ENCODE data around the gene GALNT10. TPM values are rescaled to one million over a fixed set of nuclear protein-coding genes. Genes with fewer than 3 reads are reported as not detected.

Gene GALNT10
- total RNA-seq, 1 donor from 2014 or later: 10.2 TPM

GRCh38 chr5:154333016-154333415 lies 142.5 kb downstream of the GALNT10 start:
- Mint-ChIP-seq H3K9me3 (no peaks in the 10 kb centered on the region), H3K4me3 (no peak overlapping the region), H3K36me3 (peaks cover 11% of the 10 kb centered on the region), H3K27me3 (ENCODE audit: insufficient read depth, low read depth) (no peaks in the 10 kb centered on the region), H3K4me1 (peaks cover 15% of the 10 kb centered on the region), H3K27ac (no peak overlapping the region)
- no peak for TF ChIP-seq EZH2phosphoT487 (IDR thresholded peaks at IDR 0.05)
- no peak for TF ChIP-seq EZH2 (IDR thresholded peaks at IDR 0.05)
- no peak for TF ChIP-seq CTCF (IDR thresholded peaks at IDR 0.05)
- no peak overlapping the region for H3K4me3 ChIP-seq
- no peaks in the 10 kb centered on the region for H4K20me1 ChIP-seq (ENCODE audit: low read depth)
- H3K79me2 ChIP-seq (ENCODE audit: low read depth): no peaks in the 10 kb centered on the region
- H3K9ac ChIP-seq: no peak overlapping the region
- no peaks in the 10 kb centered on the region for H3F3A ChIP-seq (ENCODE audit: low read depth)
- no peak for DNase-seq (ENCODE audit: low spot score)
- H3K9me3 ChIP-seq (ENCODE audit: low read depth): no peaks in the 10 kb centered on the region
- no peaks in the 10 kb centered on the region for H3K36me3 ChIP-seq
- H3K4me2 ChIP-seq: no peak overlapping the region
- no peak overlapping the region for H3K27ac ChIP-seq
- no peak overlapping the region for H2AFZ ChIP-seq (replicated peaks)
- H3K4me1 ChIP-seq: peaks cover 6% of the 10 kb centered on the region
- H3K27me3 ChIP-seq: no peaks in the 10 kb centered on the region

GRCh38 chr5:154334406-154335064 lies 144.0 kb downstream of the GALNT10 start:
- Histone ChIP-seq H3F3A (ENCODE audit: low read depth) (no peaks in the 10 kb centered on the region), H3K4me2 (no peak overlapping the region), H3K79me2 (ENCODE audit: low read depth) (no peaks in the 10 kb centered on the region), H4K20me1 (ENCODE audit: low read depth) (no peaks in the 10 kb centered on the region), H2AFZ (replicated peaks) (no peak overlapping the region), H3K27ac (no peak overlapping the region), H3K36me3 (no peaks in the 10 kb centered on the region), H3K4me1 (peaks cover 14% of the 10 kb centered on the region), H3K4me3 (no peak overlapping the region), H3K9ac (no peak overlapping the region), H3K9me3 (ENCODE audit: low read depth) (no peaks in the 10 kb centered on the region), H3K27me3 (no peaks in the 10 kb centered on the region)
- no peaks in the 10 kb centered on the region for H3K27me3 Mint-ChIP-seq (ENCODE audit: insufficient read depth, low read depth)
- no peaks in the 10 kb centered on the region for H3K9me3 Mint-ChIP-seq
- H3K27ac Mint-ChIP-seq: no peak overlapping the region
- DNase-seq (ENCODE audit: low spot score): no peak
- TF ChIP-seq CTCF (IDR thresholded peaks at IDR 0.05) (no peak), EZH2 (IDR thresholded peaks at IDR 0.05) (no peak), EZH2phosphoT487 (IDR thresholded peaks at IDR 0.05) (no peak)
- H3K36me3 Mint-ChIP-seq: peaks cover 14% of the 10 kb centered on the region
- H3K4me1 Mint-ChIP-seq: peaks cover 19% of the 10 kb centered on the region
- no peak overlapping the region for H3K4me3 Mint-ChIP-seq

GRCh38 chr5:154335065-154335448 lies 144.5 kb downstream of the GALNT10 start:
- no peak overlapping the region for H2AFZ ChIP-seq (replicated peaks)
- H3K27me3 ChIP-seq: no peaks in the 10 kb centered on the region
- no peaks in the 10 kb centered on the region for H3K9me3 Mint-ChIP-seq
- H3K4me1 ChIP-seq: peaks cover 15% of the 10 kb centered on the region
- H3K27ac ChIP-seq: no peak overlapping the region
- H3K4me3 ChIP-seq: no peak overlapping the region
- H3K36me3 Mint-ChIP-seq: peaks cover 14% of the 10 kb centered on the region
- H3K27me3 Mint-ChIP-seq (ENCODE audit: insufficient read depth, low read depth): no peaks in the 10 kb centered on the region
- H3F3A ChIP-seq (ENCODE audit: low read depth): no peaks in the 10 kb centered on the region
- no peaks in the 10 kb centered on the region for H3K79me2 ChIP-seq (ENCODE audit: low read depth)
- H3K27ac Mint-ChIP-seq: no peak overlapping the region
- no peaks in the 10 kb centered on the region for H3K9me3 ChIP-seq (ENCODE audit: low read depth)
- H3K4me1 Mint-ChIP-seq: peaks cover 19% of the 10 kb centered on the region
- no peaks in the 10 kb centered on the region for H3K36me3 ChIP-seq
- DNase-seq (ENCODE audit: low spot score): no peak
- no peaks in the 10 kb centered on the region for H4K20me1 ChIP-seq (ENCODE audit: low read depth)
- no peak overlapping the region for H3K9ac ChIP-seq
- TF ChIP-seq EZH2 (IDR thresholded peaks at IDR 0.05) (no peak), EZH2phosphoT487 (IDR thresholded peaks at IDR 0.05) (no peak)
- H3K4me3 Mint-ChIP-seq: no peak overlapping the region
- no peak overlapping the region for H3K4me2 ChIP-seq

- H3K9me3 ChIP-seq (ENCODE audit: low read depth): no peaks in the 10 kb centered on the region
- no peaks in the 10 kb centered on the region for H3K9me3 Mint-ChIP-seq
- TF ChIP-seq EZH2 (IDR thresholded peaks at IDR 0.05): no peak
- H3K79me2 ChIP-seq (ENCODE audit: low read depth): no peaks in the 10 kb centered on the region
- H3K9ac ChIP-seq: no peak overlapping the region
- no peak overlapping the region for H3K27ac ChIP-seq
- peaks cover 9% of the 10 kb centered on the region for H3K4me1 ChIP-seq
- no peak overlapping the region for H3K27ac Mint-ChIP-seq
- no peak overlapping the region for H2AFZ ChIP-seq (replicated peaks)
- no peaks in the 10 kb centered on the region for H3K27me3 ChIP-seq
- H3K4me3 ChIP-seq: no peak overlapping the region
- H3K36me3 ChIP-seq: no peaks in the 10 kb centered on the region
- no peak overlapping the region for H3K4me3 Mint-ChIP-seq
- no peaks in the 10 kb centered on the region for H4K20me1 ChIP-seq (ENCODE audit: low read depth)
- H3K4me2 ChIP-seq: no peak overlapping the region
- H3K36me3 Mint-ChIP-seq: peaks cover 11% of the 10 kb centered on the region
- no peaks in the 10 kb centered on the region for H3F3A ChIP-seq (ENCODE audit: low read depth)
- DNase-seq (ENCODE audit: low spot score): no peak
- no peaks in the 10 kb centered on the region for H3K27me3 Mint-ChIP-seq (ENCODE audit: insufficient read depth, low read depth)
- H3K4me1 Mint-ChIP-seq: peaks cover 8% of the 10 kb centered on the region
Observed at GRCh38 chr5:154341620-154342019, 151.1 kb downstream of the GALNT10 start.
